ENCODE results near the gene LCMT1. TPM values are rescaled to one million over a fixed set of nuclear protein-coding genes. Genes with fewer than 3 reads are reported as not detected.
A peak's percentile ranks its signal among the peaks of the same experiment; 100 is the strongest.
"Not testable (repeated sequence)": the region's sequence is repeated elsewhere in the genome, so short reads cannot be mapped to it uniquely, and the experiment has no call there.

LCMT1 gene
- total RNA-seq = 26.8 TPM

DNA sequence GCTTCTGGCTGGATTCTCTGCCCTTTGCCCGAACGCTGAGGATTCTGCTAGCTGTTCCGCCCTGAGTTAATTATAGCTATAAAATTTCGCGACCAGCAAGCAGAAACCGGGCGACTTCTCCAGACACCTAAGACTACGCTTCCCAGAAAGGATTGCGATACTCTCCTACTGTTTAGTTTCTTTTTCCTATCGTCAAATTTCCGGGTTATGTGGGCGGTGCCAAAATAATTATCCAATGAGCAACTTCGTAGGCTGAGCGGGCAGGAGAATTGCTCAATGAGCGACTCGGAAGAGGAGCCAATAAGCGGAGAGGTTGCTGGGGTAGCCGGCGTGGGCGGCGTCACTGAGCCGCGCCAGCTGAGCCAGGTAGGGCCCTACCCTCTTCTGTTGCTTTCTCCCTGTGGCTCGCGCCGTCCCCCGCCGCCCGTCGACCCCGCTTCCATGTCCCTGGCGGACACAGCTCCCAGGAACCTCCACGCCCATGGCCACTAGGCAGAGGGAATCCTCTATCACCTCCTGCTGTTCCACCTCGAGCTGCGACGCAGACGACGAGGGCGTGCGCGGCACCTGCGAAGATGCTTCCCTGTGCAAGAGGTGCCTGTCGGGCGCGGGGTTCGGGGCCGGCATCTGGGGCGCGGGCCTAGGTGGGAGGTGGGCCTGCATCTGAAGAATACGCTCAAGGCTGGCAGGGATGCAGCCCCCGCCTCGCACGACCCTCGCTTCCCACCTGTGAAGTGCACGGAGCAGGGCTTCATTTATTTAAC, at the start of gene LCMT1:
Gene LCMT1 (plus strand): TSS at position 340 of the 764 bp plus-strand sequence. CDS start 142 bp downstream, at position 482.
- peak; percentile 94 for ATAC-seq

DNA sequence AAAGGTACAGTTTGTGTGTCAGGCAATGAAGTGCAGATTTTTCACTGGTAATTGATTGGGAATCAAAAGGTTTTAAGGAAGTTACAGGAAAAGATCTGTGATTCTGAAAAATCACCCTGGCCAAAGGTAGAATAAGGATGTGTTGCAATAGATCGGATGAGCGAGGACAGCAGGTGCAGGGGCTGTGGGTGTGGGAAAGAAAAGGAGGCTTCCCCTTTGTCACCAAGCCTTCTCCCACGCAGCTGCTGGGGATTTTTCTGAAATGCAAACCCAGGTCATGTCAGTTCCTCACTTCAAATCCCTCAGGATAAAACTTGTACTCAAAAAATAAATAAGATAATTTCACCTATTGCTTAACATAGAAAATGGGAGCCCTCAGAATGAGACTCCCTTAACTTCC, 48.4 kb upstream of the LCMT1 start:
- ATAC-seq = no peak

DNA sequence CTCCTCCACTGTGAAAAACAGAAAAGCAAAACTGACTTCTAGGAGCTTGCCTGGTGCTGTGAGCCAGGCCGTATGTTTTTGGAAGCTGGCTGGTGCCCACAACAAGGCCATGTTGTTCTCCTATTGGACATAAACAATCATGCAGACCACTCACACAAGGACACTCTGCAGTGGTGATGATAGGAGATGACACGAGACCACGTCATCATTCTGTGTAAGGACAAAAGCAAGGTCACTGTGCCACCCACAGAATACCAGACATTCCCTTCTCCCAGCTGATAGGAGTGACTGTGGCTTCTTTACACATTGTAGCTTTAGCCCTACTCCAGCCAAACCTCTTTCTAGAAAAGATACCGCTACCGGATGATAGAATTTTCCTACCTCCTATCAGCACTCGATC, 47.7 kb upstream of the LCMT1 start:
- ATAC-seq = no peak

DNA sequence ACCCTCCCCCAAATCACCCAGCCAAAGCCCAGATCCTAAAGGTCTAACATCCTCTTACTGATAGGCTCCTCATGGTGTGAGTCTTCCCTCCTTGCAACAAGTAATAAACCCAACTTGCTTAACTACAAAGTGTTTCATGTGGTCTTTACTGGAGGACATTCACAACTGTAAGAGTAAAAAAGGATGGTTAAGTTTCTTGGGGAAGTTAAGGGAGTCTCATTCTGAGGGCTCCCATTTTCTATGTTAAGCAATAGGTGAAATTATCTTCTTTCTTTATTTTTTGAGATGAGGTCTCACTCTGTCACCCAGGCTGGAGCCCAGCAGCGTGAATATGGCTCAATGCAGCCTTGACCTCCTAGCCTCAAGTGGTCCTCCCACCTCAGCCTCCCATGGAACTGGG, 47.3 kb upstream of the LCMT1 start:
- ATAC-seq = not testable (repeated sequence)

- ATAC-seq = no peak
Measured at GRCh38 chr16:25064937-25065336, 46.6 kb upstream of the LCMT1 start.

- ATAC-seq = no peak
Measured at GRCh38 chr16:25065899-25066298, 45.6 kb upstream of the LCMT1 start.

GRCh38 chr16:25066426-25066746, 45.2 kb upstream of the LCMT1 start:
- no peak for ATAC-seq

DNA sequence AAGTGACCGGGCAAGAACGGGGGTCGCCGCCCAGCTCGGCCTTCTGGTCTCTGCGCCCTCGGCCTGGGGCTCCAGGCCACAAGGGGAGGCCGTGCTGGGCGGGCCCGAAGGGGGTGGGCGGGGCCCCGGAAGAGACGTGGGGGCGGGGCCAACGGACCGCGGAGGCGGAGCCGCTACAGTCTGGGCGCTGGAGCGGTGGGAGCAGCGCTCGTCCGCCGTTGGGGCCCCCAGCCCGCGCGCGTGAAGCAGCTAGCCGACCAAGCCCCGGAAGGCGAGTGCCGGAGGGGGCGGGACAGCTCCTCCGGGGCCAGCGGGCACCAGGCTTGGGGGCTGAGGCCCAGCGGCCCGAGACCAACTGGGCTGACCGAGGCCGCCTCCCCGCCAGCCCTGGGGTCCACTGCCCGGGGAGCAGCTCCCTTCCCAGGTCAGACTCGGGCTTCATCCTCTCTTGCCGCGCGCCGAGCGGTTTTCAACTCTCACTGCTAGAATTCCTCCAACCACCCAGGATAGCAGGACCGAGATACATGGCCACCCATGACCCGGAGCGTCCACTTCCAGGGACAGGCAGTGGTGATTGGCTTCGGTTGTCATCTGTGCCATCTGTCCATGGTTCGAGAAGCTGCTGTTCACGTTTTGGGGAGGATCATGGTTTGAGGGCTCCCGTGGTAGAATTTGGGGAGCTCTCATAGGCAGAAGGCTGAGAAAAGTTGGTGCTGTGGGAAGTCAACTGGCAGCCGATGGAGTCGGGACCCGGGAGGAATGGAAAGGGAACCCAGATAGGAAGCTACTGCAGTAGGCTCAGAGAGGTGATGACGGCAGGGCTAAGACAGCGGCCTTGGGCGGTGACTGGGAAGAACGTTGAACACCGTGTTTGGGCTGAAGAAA, 44.6 kb upstream of the LCMT1 start:
- peak; percentile 94 for ATAC-seq

DNA sequence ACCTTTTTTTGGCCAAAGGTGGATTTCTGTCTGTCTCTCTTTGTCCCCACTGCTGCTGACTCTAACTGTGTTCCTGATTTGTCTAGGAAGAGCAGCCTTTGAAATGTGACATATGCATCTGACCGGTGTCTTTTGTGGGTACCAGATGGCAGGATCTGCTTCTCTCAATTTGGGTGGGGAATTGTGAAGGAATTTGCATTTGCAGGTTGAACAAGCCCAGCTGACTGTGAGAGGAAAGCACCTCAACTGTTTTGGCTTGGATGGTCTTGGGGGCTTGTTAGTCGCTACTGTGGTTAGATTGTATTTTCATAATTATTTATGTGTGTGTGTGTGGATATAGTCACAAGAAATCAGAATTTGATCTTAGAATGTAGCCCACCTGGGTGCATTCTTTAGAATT, 37.7 kb upstream of the LCMT1 start:
- ATAC-seq = no peak

GRCh38 chr16:25078386-25078978, 33.1 kb upstream of the LCMT1 start:
- ATAC-seq = no peak

GRCh38 chr16:25079637-25080378, 31.7 kb upstream of the LCMT1 start:
- no peak for ATAC-seq

GRCh38 chr16:25080420-25081131, 31.0 kb upstream of the LCMT1 start:
- ATAC-seq = no peak

DNA sequence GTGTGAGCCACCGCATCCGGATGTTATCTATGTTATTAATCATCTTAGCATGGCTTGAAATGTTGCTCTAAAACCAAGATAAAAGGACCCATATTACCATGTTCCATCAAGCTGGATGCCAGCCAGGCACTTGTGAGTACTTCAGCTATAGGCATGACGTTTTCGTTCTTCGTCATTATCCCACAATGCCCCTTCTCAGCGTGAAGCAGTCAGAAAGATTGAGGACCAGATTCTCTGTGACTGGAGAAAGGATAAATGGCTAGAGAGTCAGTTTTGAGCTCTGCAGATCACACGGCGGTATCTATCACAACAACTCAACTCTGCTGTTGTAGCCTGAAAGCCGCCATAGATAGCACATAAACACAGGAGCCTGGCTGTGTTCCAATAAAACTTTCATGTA, 29.8 kb upstream of the LCMT1 start:
- ATAC-seq = no peak

DNA sequence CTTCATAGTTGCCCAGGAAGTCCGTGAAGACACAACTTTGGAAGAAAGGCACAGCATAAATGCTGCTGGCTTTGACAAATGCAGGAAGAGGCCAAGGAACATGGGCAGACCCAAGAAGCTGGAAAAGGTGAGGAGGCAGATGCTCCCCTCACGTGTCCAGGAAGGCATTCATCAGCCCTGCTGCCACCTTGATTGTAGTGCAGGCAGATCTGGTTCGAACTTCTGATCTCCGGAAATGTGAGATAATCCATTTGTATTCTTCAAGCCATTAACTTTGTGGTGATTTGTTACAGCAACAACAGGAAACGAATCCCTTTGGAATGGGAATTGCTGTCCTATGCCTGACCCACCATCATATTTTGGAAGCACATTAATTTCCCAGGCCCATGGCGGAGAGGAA, 28.5 kb upstream of the LCMT1 start:
- no peak for ATAC-seq

GRCh38 chr16:25083701-25084100, 27.8 kb upstream of the LCMT1 start:
- no peak for ATAC-seq

GRCh38 chr16:25084797-25085196, 26.7 kb upstream of the LCMT1 start:
- no peak for ATAC-seq

DNA sequence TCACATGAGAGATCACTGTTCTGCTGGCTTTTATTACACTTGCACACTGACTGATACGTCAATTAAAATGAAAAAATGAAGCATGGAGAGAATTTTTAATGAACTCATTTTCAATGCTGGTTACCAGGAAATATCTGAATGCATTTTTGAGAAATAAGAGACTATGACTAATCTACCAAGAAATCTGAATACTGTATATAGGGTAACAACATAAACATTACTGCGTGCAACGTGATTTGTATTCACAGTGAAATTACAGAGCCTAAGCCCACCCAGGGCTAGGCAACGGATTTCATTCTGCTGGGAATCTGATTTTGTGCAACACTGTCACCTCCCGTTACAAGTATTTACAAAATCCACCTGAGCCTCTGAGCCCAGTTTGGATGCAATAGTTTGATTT, 23.8 kb upstream of the LCMT1 start:
- ATAC-seq = no peak

GRCh38 chr16:25089351-25089750, 22.2 kb upstream of the LCMT1 start:
- ATAC-seq = no peak

- no peak for ATAC-seq
Measured at GRCh38 chr16:25092441-25092840, 19.1 kb upstream of the LCMT1 start.

DNA sequence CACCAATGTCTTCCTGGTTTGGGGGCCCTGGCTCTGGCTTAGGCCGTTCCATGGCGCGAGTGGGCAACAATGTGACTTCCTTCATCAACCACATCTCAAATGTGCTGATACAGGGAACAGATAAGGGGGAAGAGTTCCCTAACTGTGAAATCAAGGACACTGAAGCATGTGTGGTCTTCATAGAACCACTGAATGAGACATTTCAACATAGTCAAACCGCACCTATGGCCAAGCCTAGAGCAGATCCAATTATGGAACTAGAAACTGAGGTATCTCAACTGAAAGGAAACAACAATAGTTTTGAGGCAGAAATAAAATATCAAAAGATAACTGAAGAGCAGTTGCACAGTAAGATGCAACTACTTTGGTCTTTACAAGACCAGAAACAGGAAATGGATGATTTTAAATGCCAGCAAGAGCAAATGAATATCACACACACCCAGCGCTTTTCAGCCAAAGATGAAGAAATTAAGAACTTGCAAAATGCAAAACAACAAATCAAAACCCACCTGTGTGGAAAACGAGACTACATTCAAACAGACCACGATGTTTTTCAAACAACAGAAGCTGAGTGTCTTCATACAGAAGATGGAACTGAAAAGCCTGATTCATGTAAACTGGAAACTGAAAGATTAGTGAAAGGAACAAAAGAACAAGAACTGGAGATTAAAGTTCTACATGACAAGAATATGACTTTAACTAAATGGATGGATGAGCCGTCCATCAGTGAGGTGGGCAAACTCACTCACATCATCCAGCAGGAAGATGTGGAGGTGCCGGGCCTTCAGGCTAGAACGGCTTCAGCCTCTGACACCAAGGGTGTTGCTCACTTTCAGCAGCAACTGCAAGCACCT, 18.1 kb upstream of the LCMT1 start:
- no peak for ATAC-seq

DNA sequence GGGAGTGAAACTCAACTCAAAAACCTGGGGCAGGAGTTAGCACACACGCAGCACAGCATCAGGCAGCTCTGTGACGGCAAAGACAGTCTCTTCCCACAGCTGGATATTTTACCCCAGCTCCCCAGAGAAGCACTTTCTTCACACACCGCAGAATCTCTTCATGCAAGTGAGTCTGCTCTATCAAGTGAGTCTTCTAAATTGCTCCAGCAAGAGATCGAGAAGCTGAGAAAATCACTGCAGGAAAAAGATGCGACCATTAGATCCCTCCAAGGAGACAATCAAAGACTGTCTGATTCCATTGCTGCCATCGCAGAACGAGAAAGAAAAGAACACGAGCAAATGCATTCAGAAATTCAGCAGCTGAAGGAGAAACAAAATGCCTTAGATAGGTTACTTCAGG, 16.9 kb upstream of the LCMT1 start:
- no peak for ATAC-seq

All from esophagus mucosa (tissue), 1 donor.